HG03354 (cell line): Measurements from ENCODE around the gene OR2F1.

Experiments
- ATAC-seq: cut with Tn5 transposase; IDR thresholded peaks from one replicate; pipeline ENCODE4 v1.9.1; 2021; ENCODE audit warnings: mild to moderate bottlenecking; ENCODE audit not compliant: unreplicated experiment, poor library complexity, severe bottlenecking

The OR2F1 gene

DNA sequence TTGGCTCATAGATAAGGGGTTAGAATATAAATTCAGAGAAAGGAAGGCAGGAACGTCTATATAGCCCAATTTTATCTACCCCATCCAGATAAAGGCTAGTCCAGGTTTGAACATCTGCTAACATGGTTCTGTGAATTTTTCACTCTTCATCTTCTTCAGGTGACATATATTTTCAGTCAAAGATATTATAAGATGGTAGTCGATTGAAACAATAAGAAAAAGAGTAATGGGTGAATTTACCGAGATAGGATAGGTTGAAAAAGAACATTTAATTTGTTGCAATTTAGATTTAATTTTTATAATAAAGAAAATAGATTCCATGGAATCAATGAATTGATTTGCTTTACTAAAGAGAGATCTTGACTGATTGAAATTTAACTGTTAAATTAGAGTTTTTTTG, at the start of gene OR2F1:
OR2F1 (plus strand) TSS at position 301 of the 400 bp plus-strand sequence. CDS start 5,127 bp downstream, outside the sequence.
- ATAC-seq, result no peak

DNA sequence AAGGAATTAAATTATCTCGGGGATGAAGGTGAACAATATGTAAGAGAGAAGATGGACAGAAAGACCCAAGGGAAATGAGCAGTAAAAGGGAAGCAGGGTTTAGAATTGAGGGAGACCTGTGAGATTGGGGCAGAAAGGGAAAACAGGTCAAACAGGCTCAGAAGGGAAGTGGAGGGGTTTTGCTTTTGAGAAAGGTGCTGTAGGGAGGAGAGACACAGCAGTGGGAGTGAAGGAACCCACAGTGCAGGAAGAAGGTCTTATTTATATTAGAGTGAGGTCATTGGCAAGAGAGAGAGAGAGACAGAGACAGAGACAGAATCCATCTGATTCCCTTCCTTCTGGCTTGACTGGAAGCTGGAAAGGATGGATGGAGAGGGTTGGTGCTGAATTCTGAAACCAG, 49.1 kb upstream of the OR2F1 start:
- no peak for ATAC-seq

GRCh38 chr7:143906151-143906550, 48.5 kb upstream of the OR2F1 start:
- no peak for ATAC-seq

- no peak for ATAC-seq
Observed at GRCh38 chr7:143906895-143907294, 47.7 kb upstream of the OR2F1 start.

DNA sequence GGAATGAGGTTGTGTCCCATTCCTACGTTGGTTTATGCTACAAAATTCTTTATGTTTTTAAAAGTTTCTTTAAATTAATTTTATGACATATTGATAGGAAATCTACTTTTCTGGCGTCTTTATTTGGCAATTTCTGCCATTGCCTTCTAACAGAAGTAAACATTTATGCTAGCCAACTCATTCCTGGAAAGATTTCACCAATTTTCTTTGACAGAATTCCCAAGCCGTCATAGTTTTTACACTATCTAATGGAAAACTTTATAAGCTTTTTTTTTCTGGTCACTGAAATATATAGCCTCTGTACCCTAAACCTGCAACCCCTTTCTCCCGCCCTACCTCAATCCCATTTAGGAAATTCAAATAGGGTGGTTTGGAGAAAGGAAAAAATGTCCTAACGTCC, 46.5 kb upstream of the OR2F1 start:
- no peak for ATAC-seq

DNA sequence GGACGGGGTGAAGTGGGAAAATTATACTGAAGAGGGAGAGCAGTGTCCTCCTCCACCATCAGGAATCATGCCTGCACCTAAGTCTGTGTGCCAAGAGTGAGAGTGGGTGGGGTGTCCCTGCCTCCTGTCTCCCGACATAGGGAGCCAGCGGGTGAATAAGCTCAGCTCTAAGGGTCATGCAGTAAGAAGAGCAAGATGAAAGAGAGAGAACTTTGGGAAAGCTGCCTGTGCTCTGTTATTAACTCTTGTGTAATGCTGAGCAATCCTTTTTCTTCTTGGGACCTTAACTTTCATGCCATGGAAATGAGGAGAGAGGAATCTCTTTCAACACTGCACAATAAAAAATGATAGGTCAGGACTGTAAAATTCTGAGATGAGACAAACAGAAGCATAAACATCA, 44.8 kb upstream of the OR2F1 start:
- ATAC-seq, result no peak

GRCh38 chr7:143910473-143911248, 44.0 kb upstream of the OR2F1 start:
- ATAC-seq, result no peak

- no peak for ATAC-seq
Observed at GRCh38 chr7:143913945-143914615, 40.6 kb upstream of the OR2F1 start.

DNA sequence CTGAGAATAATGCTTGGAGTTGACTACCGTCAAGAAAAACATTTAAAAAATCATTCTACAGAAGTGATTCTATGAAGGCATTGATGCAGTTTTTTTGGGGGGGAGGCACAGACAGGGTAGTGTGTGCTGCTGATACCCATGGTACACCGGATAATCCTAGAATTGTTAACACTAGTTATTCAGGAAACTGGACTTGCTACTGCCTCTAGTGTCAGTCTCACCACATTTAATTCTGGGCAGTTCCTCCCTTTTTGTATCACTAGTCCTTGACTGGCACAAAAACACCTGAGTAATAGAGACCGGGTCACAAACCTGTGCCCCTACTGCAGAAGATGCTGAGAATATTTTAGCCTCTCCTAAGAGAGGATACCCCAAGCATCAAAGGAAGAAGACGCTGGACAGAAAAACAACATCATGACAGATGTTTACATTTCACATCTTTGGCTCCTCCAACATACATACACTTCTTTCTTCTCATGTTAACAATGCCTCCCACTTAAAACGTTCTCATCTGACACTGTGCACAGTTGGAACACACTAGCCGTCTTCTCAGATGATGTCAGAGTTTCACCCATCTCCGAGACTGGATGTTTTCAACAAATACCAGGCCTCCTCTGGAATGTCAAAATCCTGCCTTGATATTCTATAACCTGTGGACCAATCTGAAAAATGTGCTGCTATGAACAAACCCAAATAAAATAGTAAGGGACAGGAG, 39.5 kb upstream of the OR2F1 start:
- no peak for ATAC-seq

DNA sequence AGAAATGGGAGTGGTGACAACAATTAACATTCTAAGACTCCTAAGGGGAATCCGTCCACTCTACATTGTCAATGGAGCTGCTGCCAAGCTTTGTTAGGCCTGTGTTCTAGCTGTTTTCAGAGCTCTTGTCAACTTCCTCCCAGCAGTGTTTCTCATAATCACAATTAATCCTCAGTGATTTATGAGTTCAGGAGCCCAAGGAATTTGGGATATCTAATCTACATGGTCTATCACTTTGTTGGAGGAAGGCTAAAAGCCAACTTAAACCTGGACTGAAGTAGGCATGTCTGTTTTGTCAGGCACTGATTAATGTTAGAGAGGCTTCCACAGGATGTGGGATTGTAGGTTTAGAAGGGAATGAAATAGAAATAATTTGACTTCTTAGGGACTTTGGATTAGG, 29.8 kb upstream of the OR2F1 start:
- no peak for ATAC-seq

DNA sequence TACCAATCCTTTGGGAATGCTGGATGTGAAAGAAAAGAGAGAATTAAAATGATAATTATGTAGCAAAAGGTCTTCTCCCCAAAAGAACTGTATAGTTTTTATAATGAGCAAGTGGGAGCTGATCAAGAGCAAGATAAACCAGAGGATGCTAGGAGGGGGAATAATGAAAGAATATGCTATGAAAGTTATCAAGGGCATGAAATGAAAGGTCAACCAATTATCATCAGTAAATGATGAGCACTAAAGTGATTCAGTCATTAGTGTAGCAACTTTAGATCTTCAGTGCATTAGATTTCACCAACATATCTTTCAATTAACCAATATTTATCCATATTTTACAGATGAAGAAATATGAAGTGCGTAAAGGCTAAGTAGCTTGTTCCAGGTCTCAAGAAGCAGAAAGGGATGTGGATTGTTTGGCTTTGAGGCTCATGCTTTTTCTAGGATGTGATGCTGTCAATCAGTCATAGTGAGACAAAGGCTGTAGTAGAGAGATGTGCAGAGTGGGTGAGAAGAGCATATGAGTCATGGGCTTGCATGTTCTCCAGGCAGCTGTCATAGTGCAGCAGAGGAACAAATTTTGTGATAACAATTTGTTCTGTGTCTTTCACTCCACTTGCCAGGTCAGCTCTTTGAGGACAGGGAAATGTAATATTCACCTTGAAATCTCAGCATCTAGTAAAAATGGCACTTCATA, 25.3 kb upstream of the OR2F1 start:
- no peak for ATAC-seq

GRCh38 chr7:143931739-143932138, 22.9 kb upstream of the OR2F1 start:
- no peak for ATAC-seq

GRCh38 chr7:143934526-143935325, 19.9 kb upstream of the OR2F1 start, which contains the start of gene OR2F2:
Gene OR2F2, plus strand, starts transcription at chr7:143935233. Its CDS starts 0 bp downstream, at chr7:143935233.
- ATAC-seq, result no peak

DNA sequence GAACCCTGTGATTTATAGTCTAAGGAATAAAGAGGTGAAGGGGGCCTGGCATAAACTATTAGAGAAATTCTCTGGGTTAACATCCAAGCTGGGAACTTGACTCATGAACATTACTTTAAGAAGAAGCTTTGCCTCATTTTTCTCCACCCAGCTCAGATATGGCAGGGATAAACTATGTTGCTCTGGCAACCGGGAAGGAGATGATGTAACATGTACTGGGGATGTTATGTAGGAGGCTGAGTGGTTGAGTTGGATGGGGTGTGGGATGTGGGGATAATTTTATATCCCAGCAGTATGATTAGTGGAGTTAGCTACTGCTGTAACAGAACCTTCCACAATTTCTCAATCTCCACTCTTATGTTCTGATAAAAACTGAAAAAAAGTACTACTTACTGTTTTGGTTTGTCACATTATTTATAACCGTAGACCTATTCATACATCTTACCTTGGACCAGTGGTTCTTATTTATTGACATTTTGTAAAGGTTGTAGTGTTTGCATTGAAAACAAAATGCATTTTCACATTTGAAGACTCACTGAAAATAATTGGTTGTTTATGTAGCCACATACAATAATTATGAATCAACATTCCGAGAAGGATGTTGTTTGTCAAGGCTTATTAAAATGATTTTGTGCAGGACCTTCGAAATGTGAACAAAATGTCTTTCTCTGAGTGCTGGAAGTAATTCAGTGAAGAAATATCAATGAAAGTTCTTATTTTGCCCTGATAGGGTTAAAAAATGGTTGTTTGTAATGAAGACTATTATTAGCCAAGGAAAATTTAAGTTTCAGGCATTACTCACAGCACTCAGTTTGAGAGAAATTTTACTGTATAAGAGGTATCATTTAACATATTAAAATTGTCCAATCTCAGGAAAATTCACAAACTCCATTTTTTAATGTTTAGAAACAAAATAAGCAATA, 18.3 kb upstream of the OR2F1 start:
- no peak for ATAC-seq

- no peak for ATAC-seq
Observed at GRCh38 chr7:143938379-143939243, 16.0 kb upstream of the OR2F1 start.

DNA sequence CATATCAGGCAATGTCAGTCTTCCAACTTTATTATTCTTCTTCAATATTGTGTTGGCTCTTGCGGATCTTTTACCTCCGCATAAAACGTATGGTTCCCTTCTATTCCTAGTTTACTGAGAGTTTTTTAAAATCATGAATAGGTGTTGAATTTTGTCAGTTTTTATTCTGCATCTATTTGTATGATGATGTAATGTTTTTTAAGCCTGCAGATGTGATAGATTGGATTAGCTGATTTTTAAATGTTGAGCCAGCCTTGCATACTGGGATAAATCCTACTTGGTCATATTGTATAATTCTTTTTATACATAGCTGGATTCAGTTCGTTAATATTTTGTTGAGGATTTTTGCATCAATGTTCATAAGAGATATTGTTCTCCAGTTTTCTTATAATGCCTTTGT, 9.2 kb upstream of the OR2F1 start:
- ATAC-seq, result no peak

DNA sequence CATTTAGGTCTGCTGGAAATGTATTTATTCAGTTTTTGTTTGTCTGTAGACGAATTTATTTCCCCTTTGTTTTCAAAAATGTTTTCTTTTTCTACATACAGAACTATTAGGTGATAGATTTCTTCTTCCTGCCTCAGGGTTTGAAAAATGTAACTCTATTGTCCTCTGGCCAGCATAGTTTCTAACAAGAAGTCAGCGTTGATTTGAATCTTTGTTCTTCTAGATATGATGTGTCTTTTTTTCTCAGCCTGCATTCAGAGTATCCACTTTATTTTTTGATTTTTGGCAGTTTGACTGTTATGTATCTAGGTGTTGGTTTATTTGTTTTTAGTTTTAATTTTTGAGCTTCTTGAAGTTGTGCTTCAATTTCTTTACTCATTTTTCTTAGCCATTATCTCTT, 7.5 kb upstream of the OR2F1 start:
- no peak for ATAC-seq
